SHP77 (cell line): Measurements from ENCODE around the gene ATRNL1.
"Not testable (repeated sequence)": the region's sequence is repeated elsewhere in the genome, so short reads cannot be mapped to it uniquely, and the experiment has no call there.

Experiments
- DNase-seq, 2 experiments: peaks; one replicate each; lab custom pipeline; 2025; lab: John Stamatoyannopoulos, UW

The ATRNL1 gene

GRCh38 chr10:115092555-115093285 lies 445 bp upstream of the ATRNL1 start:
- DNase-seq: no peak

DNA sequence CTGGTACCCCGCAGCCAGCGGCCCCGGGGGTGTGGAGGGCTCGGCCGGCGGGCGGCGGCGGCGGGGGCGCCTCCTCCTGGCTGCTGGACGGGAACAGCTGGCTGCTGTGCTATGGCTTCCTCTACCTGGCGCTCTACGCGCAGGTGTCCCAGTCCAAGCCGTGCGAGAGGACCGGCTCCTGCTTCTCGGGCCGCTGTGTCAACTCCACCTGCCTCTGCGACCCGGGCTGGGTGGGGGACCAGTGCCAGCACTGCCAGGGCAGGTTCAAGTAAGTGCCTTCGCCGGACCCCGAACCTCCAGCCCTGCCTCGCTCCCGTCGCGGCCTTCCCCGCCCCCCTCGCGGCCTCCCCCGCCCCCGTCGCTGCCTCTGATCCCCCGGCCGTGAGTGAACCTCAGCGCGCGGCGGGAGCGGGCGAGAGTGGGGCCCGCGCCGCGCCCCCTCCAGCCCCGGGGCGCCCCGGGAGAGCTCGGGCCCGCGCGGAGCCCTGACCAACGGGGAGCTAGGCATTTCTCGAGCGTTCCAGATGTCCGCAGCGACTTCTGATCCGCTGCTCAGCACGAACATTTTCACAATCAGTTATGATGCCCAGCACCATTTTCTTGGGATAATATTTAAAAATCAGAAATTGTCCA lies 727 bp downstream of the ATRNL1 start:
- no peak for DNase-seq

GRCh38 chr10:115094416-115095140 lies 1.4 kb downstream of the ATRNL1 start:
- DNase-seq: no peak

DNA sequence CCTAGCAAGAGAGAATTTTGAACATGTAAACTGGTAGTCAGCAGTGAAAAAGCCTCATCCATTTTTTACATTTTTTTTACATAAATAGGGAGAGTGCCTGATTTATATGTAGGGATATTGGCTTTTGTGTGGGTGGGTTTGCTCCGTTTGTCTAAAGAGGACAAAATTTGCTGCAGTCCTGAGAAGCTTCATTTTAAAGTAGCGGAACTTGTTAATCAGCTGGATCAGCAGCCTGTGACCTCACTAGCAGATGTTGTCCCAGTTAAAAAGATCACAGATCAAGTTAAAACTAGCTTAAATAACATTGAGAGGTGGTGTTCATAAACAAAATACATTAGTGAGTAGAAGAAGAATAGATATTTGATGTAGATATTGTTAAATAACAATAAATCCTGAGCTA lies 2.6 kb downstream of the ATRNL1 start:
- DNase-seq: no peak

GRCh38 chr10:115103700-115104099 lies 10.5 kb downstream of the ATRNL1 start:
- DNase-seq: no peak

GRCh38 chr10:115105411-115105810 lies 12.2 kb downstream of the ATRNL1 start:
- DNase-seq: not testable (repeated sequence)

DNA sequence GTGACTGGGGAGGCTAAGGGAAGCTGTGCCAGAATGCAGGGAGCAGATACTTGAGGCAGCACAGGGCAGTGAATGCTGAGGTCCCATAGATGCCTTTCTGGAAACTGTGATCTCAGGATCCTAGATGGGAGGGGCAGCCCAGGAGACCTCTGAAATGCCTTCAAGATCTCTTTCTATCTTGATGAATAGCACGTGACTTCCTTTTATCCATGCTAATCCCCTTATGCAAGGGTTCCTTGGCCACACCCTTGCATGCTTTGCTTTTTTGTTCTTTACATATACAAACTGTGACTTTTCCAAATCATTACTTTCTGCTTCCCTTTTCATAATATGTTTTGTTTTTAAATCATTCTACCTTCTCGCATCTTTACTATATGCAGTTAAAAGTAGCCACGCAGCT lies 14.7 kb downstream of the ATRNL1 start:
- no peak for DNase-seq

DNA sequence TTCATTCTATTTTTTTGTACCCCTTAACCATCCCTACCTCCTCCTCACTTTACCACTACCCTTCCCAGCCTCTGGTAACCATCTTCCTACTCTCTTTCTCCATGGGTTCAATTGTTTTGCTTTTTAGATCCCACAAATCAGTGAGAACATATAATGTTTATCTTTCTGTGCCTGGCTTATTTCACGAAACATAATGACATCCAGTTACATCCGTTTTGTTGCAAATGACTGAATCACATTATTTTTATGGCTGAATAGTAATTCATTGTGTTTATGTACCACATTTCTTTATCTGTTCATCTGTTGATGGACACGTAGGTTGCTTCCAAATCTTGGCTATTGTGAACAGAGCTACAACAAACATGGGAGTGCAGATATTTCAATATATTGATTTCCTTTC lies 24.1 kb downstream of the ATRNL1 start:
- no peak for DNase-seq

GRCh38 chr10:115118346-115118745 lies 25.2 kb downstream of the ATRNL1 start:
- DNase-seq: no peak

GRCh38 chr10:115125505-115125904 lies 32.3 kb downstream of the ATRNL1 start:
- no peak for DNase-seq

GRCh38 chr10:115129752-115130151 lies 36.6 kb downstream of the ATRNL1 start:
- peak in 1 of 2 experiments; percentile 17 for DNase-seq

GRCh38 chr10:115136616-115137015 lies 43.5 kb downstream of the ATRNL1 start:
- DNase-seq: no peak

- no peak for DNase-seq
Measured at GRCh38 chr10:115141254-115141653, 48.1 kb downstream of the ATRNL1 start.

DNA sequence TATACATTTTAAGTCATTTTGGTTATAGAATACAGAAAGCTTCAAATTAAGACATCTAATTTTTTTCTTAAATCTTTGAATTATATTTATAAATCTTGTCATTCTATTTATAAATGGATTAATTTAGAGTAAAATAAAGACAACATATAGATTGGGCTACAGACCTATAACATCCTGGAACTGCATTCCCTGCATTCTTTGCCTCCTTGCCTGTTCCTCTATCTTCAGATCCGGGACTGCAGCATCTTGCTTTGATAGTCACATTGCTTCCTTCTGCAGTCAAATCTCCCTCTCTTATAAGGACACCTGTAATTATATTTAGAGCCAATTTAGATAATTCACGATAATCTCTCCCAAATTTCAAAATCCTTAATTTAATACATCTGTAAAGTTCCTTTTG lies 64.2 kb downstream of the ATRNL1 start:
- DNase-seq: no peak

GRCh38 chr10:115163129-115163528 lies 70.0 kb downstream of the ATRNL1 start:
- no peak for DNase-seq

DNA sequence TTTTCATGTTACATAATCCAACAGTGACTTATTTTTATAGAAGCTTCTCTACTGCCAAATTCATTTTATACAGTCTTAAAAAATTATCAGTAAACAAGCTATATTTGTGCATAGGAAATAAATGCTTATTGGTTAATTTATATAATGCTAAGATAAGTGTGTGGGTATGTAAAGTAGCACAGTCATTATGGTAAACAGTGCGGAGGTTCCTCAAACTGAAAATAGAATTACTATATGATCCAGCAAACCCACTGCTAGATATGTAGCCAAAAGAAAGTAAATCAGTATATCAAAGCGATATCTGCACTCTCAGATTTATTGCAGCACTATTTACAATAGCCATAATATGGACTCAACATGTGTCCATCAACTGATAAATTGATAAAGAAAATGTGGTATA lies 71.1 kb downstream of the ATRNL1 start:
- no peak for DNase-seq

DNA sequence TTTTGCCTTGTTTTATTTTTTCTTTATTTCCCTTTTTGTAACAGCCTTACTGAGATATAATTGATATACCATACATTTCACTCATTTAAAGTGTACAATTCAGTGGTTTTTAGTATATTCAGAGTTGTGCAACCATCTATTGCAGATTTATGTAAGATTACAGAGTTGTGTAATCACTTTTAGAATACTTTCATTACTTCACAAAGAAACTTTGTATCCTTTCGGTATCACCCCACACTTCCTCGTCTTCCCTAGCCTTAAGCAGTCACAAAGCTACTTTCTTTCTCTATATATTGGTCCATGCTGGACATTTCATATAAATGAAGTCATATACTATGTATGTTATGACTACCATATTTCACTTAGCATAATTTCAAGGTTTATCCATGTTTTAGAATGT lies 74.6 kb downstream of the ATRNL1 start:
- no peak for DNase-seq

DNA sequence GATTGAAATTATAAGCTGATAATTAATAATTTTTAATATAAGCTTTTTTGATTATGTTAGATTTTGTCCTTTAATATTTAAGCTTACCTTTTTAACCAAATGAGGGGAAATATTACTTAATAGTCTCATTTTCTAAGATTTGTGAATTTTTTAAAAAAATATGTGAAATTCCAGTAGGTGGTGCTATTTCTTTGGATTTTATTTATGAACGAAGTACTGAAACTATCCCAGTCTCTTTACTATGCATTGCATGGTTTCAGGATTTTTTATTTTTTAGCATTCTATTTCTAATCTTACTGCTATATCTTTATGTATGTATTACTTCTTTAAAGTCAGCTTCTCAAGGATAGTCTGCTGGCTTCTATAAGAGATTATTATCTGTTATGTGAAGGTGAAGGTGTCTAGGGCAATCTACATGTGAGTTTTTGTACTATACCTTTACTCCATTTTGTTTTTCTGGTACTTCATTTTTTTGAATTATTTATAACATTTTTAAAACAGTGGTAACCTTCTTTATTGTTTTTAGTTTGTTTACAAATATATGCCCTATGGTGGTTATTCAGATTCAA lies 78.3 kb downstream of the ATRNL1 start:
- DNase-seq: peak in 1 of 2 experiments; percentile 4

- no peak for DNase-seq
Measured at GRCh38 chr10:115173915-115174443, 80.8 kb downstream of the ATRNL1 start.

- DNase-seq: not testable (repeated sequence)
Measured at GRCh38 chr10:115207276-115207675, 114.1 kb downstream of the ATRNL1 start.

- DNase-seq: no peak
Measured at GRCh38 chr10:115209133-115209532, 116.0 kb downstream of the ATRNL1 start.

DNA sequence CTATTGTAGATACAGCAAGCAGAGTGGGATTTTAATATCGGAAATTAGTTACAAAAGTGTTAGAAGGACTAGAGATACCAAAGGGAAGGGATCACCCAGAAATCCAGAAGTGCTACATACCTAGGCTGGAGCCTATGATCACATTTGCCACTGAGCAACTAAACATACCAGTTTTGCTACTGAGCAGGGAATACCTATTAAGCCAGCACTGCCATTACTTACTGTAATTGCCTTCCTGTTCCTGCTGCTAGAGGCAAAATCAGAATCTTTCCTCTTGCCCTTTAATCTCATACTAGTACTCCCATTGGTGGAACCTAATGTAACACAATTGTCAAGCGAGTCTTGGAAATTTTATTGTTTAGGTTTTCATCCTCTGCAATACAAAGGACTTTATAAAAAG lies 121.7 kb downstream of the ATRNL1 start:
- no peak for DNase-seq

GRCh38 chr10:115219203-115219602 lies 126.0 kb downstream of the ATRNL1 start:
- DNase-seq: no peak
